ENCODE measurements around the gene OR1J2.

Gene OR1J2

GRCh38 chr9:122510502-122510901 lies at the start of gene OR1J2:
TSS of gene OR1J2 (plus strand) at chr9:122510802. CDS start at chr9:122510802, 0 bp downstream.
- ATAC-seq (no peak), DNase-seq (ENCODE audit: low spot score in 2 of 2) (no peak)
- Mint-ChIP-seq H3K9me3 (no peaks in the 10 kb centered on the region), H3K4me1 (no peaks in the 10 kb centered on the region), H3K4me3 (no peak within 1 kb of the TSS), H3K27ac (no peak within 1 kb of the TSS), H3K36me3 (no peaks in the 10 kb centered on the region)

GRCh38 chr9:122463828-122464632 lies 46.6 kb upstream of the OR1J2 start:
- Mint-ChIP-seq H3K4me1 (peaks cover 12% of the 10 kb centered on the region), H3K36me3 (no peaks in the 10 kb centered on the region), H3K4me3 (peak overlapping the region; percentile 61), H3K27ac (peak overlapping the region; percentile 62), H3K9me3 (no peaks in the 10 kb centered on the region)
- no peak for DNase-seq (ENCODE audit: low spot score in 2 of 2)
- peak; percentile 60 for ATAC-seq

- ATAC-seq (peak; percentile 75), DNase-seq (ENCODE audit: low spot score in 2 of 2) (peak; percentile 39 to 74)
- no peaks in the 10 kb centered on the region for H3K9me3 Mint-ChIP-seq
- H3K4me1 Mint-ChIP-seq, result peaks cover 12% of the 10 kb centered on the region
- peak overlapping the region; percentile 61 for H3K4me3 Mint-ChIP-seq
- H3K36me3 Mint-ChIP-seq, result no peaks in the 10 kb centered on the region
- H3K27ac Mint-ChIP-seq, result peak overlapping the region; percentile 62
Measured at GRCh38 chr9:122464633-122465567, 45.7 kb upstream of the OR1J2 start.

GRCh38 chr9:122466456-122466855 lies 44.1 kb upstream of the OR1J2 start:
- no peak for ATAC-seq
- Mint-ChIP-seq H3K36me3 (no peaks in the 10 kb centered on the region), H3K4me1 (peaks cover 12% of the 10 kb centered on the region), H3K9me3 (no peaks in the 10 kb centered on the region), H3K4me3 (no peak overlapping the region), H3K27ac (no peak overlapping the region)
- DNase-seq (ENCODE audit: low spot score in 2 of 2), result no peak

- Mint-ChIP-seq H3K9me3 (no peaks in the 10 kb centered on the region), H3K4me3 (no peak overlapping the region), H3K27ac (no peak overlapping the region), H3K4me1 (peaks cover 10% of the 10 kb centered on the region), H3K36me3 (no peaks in the 10 kb centered on the region)
- no peak for DNase-seq (ENCODE audit: low spot score in 2 of 2)
- no peak for ATAC-seq
Measured at GRCh38 chr9:122468735-122469134, 41.9 kb upstream of the OR1J2 start.

- no peak for ATAC-seq
- no peak for DNase-seq (ENCODE audit: low spot score in 2 of 2)
- H3K9me3 Mint-ChIP-seq, result no peaks in the 10 kb centered on the region
- H3K36me3 Mint-ChIP-seq, result no peaks in the 10 kb centered on the region
- H3K4me3 Mint-ChIP-seq, result no peak overlapping the region
- no peak overlapping the region for H3K27ac Mint-ChIP-seq
- H3K4me1 Mint-ChIP-seq, result peaks cover 8% of the 10 kb centered on the region
Measured at GRCh38 chr9:122474561-122474960, 36.0 kb upstream of the OR1J2 start.

GRCh38 chr9:122475717-122476116 lies 34.9 kb upstream of the OR1J2 start:
- Mint-ChIP-seq H3K27ac (no peak overlapping the region), H3K36me3 (no peaks in the 10 kb centered on the region), H3K9me3 (no peaks in the 10 kb centered on the region), H3K4me3 (no peak overlapping the region), H3K4me1 (peaks cover 8% of the 10 kb centered on the region)
- ATAC-seq (no peak), DNase-seq (ENCODE audit: low spot score in 2 of 2) (no peak)

GRCh38 chr9:122477346-122477745 lies 33.3 kb upstream of the OR1J2 start:
- no peak overlapping the region for H3K27ac Mint-ChIP-seq
- H3K4me3 Mint-ChIP-seq, result no peak overlapping the region
- H3K36me3 Mint-ChIP-seq, result no peaks in the 10 kb centered on the region
- H3K4me1 Mint-ChIP-seq, result peaks cover 8% of the 10 kb centered on the region
- ATAC-seq (peak; percentile 99), DNase-seq (ENCODE audit: low spot score in 2 of 2) (no peak)
- no peaks in the 10 kb centered on the region for H3K9me3 Mint-ChIP-seq

GRCh38 chr9:122477826-122478225 lies 32.8 kb upstream of the OR1J2 start, which contains the start of gene OR1J1:
TSS of gene OR1J1 (minus strand) at chr9:122477926. CDS start at chr9:122477926, 0 bp downstream.
- no peak within 1 kb of the TSS for H3K27ac Mint-ChIP-seq
- H3K4me3 Mint-ChIP-seq, result no peak within 1 kb of the TSS
- H3K9me3 Mint-ChIP-seq, result no peaks in the 10 kb centered on the region
- H3K4me1 Mint-ChIP-seq, result peaks cover 8% of the 10 kb centered on the region
- DNase-seq (ENCODE audit: low spot score in 2 of 2) (no peak), ATAC-seq (no peak)
- H3K36me3 Mint-ChIP-seq, result no peaks in the 10 kb centered on the region

GRCh38 chr9:122479062-122479461 lies 31.5 kb upstream of the OR1J2 start:
- Mint-ChIP-seq H3K36me3 (no peaks in the 10 kb centered on the region), H3K9me3 (no peaks in the 10 kb centered on the region), H3K4me1 (peaks cover 8% of the 10 kb centered on the region), H3K27ac (no peak overlapping the region), H3K4me3 (no peak overlapping the region)
- ATAC-seq (no peak), DNase-seq (ENCODE audit: low spot score in 2 of 2) (no peak)

- no peak overlapping the region for H3K4me3 Mint-ChIP-seq
- no peaks in the 10 kb centered on the region for H3K36me3 Mint-ChIP-seq
- peak; percentile 51 for ATAC-seq
Measured at GRCh38 chr9:122498883-122499288, 11.7 kb upstream of the OR1J2 start.

GRCh38 chr9:122506964-122507363 lies 3.6 kb upstream of the OR1J2 start:
- ATAC-seq (no peak), DNase-seq (ENCODE audit: low spot score in 2 of 2) (no peak)
- no peak overlapping the region for H3K4me3 Mint-ChIP-seq
- H3K4me1 Mint-ChIP-seq, result no peaks in the 10 kb centered on the region
- no peak overlapping the region for H3K27ac Mint-ChIP-seq
- H3K9me3 Mint-ChIP-seq, result no peaks in the 10 kb centered on the region
- no peaks in the 10 kb centered on the region for H3K36me3 Mint-ChIP-seq

More at GRCh38 chr9:122498883-122499288, 11.7 kb upstream of the OR1J2 start:
- Mint-ChIP-seq H3K27ac (no peak overlapping the region), H3K4me1 (no peaks in the 10 kb centered on the region), H3K9me3 (no peaks in the 10 kb centered on the region)
- DNase-seq (ENCODE audit: low spot score in 2 of 2), result no peak

GRCh38 chr9:122518226-122518625 lies 7.6 kb downstream of the OR1J2 start:
- no peak for ATAC-seq
- no peak overlapping the region for H3K27ac Mint-ChIP-seq
- H3K4me3 Mint-ChIP-seq, result no peak overlapping the region
- no peaks in the 10 kb centered on the region for H3K9me3 Mint-ChIP-seq
- no peaks in the 10 kb centered on the region for H3K36me3 Mint-ChIP-seq
- DNase-seq (ENCODE audit: low spot score in 2 of 2), result no peak
- no peaks in the 10 kb centered on the region for H3K4me1 Mint-ChIP-seq

- Mint-ChIP-seq H3K36me3 (no peaks in the 10 kb centered on the region), H3K4me1 (no peaks in the 10 kb centered on the region), H3K4me3 (no peak within 1 kb of the TSS), H3K9me3 (no peaks in the 10 kb centered on the region), H3K27ac (no peak within 1 kb of the TSS)
- DNase-seq (ENCODE audit: low spot score in 2 of 2), result no peak
- no peak for ATAC-seq
Measured at GRCh38 chr9:122518841-122519240, 8.2 kb downstream of the OR1J2 start, which contains the start of gene OR1J4. TSS of gene OR1J4 (plus strand) at chr9:122519141. CDS start at chr9:122519141, 0 bp downstream.

- DNase-seq (ENCODE audit: low spot score in 2 of 2), result no peak
- Mint-ChIP-seq H3K4me3 (no peak overlapping the region), H3K27ac (no peak overlapping the region), H3K4me1 (no peaks in the 10 kb centered on the region), H3K36me3 (no peaks in the 10 kb centered on the region), H3K9me3 (no peaks in the 10 kb centered on the region)
- no peak for ATAC-seq
Measured at GRCh38 chr9:122519376-122519775, 8.8 kb downstream of the OR1J2 start.
